ENCODE data around the gene PARP11. TPM values are rescaled to one million over a fixed set of nuclear protein-coding genes. Genes with fewer than 3 reads are reported as not detected.
"Not testable (repeated sequence)": the region's sequence is repeated elsewhere in the genome, so short reads cannot be mapped to it uniquely, and the experiment has no call there.

PARP11 gene
- total RNA-seq, 1 donor from 2014 or later: 11.4 TPM

DNA sequence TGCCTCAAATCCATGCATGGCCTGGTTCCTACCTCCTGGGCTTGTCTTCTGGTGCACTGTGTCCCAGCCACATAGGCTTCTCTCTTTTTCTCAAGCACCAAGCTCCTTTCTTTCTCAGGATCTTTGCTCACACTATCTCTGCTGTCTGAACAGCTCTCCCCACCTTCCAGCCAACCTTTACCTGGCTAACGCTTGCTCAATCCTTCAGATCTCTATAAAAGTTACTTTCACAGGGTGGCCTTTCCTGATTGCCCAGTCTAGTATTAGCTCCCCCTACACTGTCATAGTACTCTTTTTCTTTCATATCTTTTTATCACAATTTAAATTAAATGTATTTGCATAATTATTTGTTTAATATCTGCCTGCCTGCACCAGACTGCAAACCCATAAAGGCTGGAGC lies 3.8 kb downstream of the PARP11 start:
- Mint-ChIP-seq H3K27ac (ENCODE audit: unreplicated experiment) (no peak overlapping the region), H3K4me1 (ENCODE audit: unreplicated experiment) (peaks cover 10% of the 10 kb centered on the region)

DNA sequence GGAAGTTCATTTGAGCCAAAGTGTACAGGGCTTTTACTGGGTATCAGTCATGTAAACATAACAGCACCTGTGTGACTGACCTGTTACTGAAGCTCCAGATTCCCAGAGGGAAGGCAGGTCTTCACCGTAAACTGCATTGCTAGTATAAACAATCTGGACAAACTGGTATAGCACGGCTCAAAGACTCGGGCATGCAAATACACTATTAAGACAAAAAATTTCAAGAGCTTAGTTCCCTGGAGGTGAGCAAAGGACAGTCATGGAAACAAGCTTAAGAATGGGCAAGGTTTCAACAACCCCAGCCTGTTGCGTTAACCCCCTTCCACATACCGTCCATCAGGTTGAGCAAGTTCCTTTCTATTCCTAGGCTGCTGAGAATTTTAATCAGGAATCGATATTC lies 9.4 kb downstream of the PARP11 start:
- TF ChIP-seq, protein P1, sequence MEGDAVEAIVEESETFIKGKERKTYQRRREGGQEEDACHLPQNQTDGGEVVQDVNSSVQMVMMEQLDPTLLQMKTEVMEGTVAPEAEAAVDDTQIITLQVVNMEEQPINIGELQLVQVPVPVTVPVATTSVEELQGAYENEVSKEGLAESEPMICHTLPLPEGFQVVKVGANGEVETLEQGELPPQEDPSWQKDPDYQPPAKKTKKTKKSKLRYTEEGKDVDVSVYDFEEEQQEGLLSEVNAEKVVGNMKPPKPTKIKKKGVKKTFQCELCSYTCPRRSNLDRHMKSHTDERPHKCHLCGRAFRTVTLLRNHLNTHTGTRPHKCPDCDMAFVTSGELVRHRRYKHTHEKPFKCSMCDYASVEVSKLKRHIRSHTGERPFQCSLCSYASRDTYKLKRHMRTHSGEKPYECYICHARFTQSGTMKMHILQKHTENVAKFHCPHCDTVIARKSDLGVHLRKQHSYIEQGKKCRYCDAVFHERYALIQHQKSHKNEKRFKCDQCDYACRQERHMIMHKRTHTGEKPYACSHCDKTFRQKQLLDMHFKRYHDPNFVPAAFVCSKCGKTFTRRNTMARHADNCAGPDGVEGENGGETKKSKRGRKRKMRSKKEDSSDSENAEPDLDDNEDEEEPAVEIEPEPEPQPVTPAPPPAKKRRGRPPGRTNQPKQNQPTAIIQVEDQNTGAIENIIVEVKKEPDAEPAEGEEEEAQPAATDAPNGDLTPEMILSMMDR (IDR thresholded peaks at IDR 0.05; ENCODE audit: unreplicated experiment): no peak
- Mint-ChIP-seq H3K27me3 (ENCODE audit: unreplicated experiment) (no peaks in the 10 kb centered on the region), H3K4me3 (ENCODE audit: unreplicated experiment) (no peak overlapping the region), H3K27ac (ENCODE audit: unreplicated experiment) (no peak overlapping the region), H3K4me1 (ENCODE audit: unreplicated experiment) (no peaks in the 10 kb centered on the region), H3K36me3 (ENCODE audit: low read depth, unreplicated experiment) (peaks cover 11% of the 10 kb centered on the region), H3K9me3 (ENCODE audit: unreplicated experiment) (no peaks in the 10 kb centered on the region)
- no peak for DNase-seq (ENCODE audit: low spot score)

More for the DNA sequence above, 3.8 kb downstream of the PARP11 start:
- Mint-ChIP-seq H3K27me3 (ENCODE audit: unreplicated experiment) (no peaks in the 10 kb centered on the region), H3K36me3 (ENCODE audit: low read depth, unreplicated experiment) (peaks cover 6% of the 10 kb centered on the region), H3K9me3 (ENCODE audit: unreplicated experiment) (no peaks in the 10 kb centered on the region), H3K4me3 (ENCODE audit: unreplicated experiment) (no peak overlapping the region)
- DNase-seq (ENCODE audit: low spot score): no peak
- TF ChIP-seq, protein P1 (IDR thresholded peaks at IDR 0.05; ENCODE audit: unreplicated experiment): no peak

DNA sequence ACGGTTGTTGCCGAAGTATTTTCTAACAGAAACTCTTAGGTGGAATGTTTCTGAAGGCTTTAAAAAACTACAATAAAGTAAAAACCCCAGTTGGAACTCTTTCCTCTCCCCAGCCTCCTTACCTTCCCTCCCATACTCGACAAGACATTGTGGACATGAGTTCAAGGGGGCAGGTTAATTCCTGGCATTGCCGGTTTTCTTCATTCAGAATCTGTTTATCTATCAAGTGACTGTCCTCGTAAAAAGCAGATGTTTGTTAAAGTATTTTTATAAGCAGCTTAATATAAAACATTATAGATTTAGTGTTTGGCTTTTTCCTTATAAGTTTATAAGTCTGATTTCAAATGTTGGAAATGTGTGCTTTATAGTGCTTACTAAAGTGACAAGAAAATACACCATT lies 30.7 kb downstream of the PARP11 start:
- H3K9me3 Mint-ChIP-seq (ENCODE audit: unreplicated experiment): no peaks in the 10 kb centered on the region
- H3K4me3 Mint-ChIP-seq (ENCODE audit: unreplicated experiment): no peak overlapping the region
- H3K27me3 Mint-ChIP-seq (ENCODE audit: unreplicated experiment): peaks cover 2% of the 10 kb centered on the region
- no peak overlapping the region for H3K27ac Mint-ChIP-seq (ENCODE audit: unreplicated experiment)
- TF ChIP-seq, protein P1 (IDR thresholded peaks at IDR 0.05; ENCODE audit: unreplicated experiment): no peak
- no peak for DNase-seq (ENCODE audit: low spot score)
- H3K36me3 Mint-ChIP-seq (ENCODE audit: low read depth, unreplicated experiment): peaks cover 4% of the 10 kb centered on the region
- no peaks in the 10 kb centered on the region for H3K4me1 Mint-ChIP-seq (ENCODE audit: unreplicated experiment)

DNA sequence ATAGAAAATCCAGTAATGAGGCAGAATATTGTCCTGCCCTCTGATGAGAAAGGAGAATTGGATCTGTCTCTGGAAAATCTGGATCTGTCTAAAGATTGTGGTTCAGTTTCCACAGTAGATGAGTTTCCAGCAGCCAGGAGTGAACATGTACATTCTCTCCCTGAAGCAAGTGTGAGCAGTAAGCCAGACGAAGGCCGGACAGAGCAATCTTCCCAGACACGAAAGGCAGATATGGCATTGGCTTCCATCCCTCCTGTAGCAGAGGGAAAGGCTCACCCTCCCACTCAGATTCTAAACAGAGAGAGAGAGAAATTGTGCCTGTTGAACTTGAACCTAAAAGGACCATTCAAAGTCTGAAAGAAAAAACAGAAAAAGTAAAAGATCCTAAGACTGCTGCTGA lies 31.4 kb downstream of the PARP11 start:
- DNase-seq (ENCODE audit: low spot score): no peak
- Mint-ChIP-seq H3K27ac (ENCODE audit: unreplicated experiment) (no peak overlapping the region), H3K27me3 (ENCODE audit: unreplicated experiment) (peaks cover 2% of the 10 kb centered on the region), H3K4me3 (ENCODE audit: unreplicated experiment) (no peak overlapping the region), H3K9me3 (ENCODE audit: unreplicated experiment) (no peaks in the 10 kb centered on the region), H3K36me3 (ENCODE audit: low read depth, unreplicated experiment) (peaks cover 4% of the 10 kb centered on the region), H3K4me1 (ENCODE audit: unreplicated experiment) (no peaks in the 10 kb centered on the region)
- TF ChIP-seq, protein P1 (IDR thresholded peaks at IDR 0.05; ENCODE audit: unreplicated experiment): no peak

DNA sequence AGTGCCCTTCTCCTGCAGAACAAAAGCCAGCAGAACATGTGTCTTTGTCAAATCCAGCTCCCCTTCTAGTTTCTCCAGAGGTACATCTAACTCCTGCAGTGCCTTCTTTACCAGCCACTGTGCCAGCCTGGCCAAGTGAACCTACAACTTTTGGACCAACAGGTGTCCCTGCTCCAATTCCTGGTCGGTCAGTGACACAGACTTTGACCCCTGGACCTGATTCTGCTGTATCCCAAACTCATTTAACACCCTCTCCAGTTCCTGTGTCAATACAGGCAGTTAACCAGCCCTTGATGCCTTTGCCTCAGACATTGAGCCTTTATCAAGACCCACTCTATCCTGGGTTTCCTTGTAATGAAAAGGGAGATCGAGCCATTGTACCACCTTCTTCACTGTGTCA lies 32.4 kb downstream of the PARP11 start:
- DNase-seq (ENCODE audit: low spot score); H3K9me3 Mint-ChIP-seq (ENCODE audit: unreplicated experiment); H3K36me3 Mint-ChIP-seq (ENCODE audit: low read depth, unreplicated experiment); H3K4me3 Mint-ChIP-seq (ENCODE audit: unreplicated experiment); H3K27me3 Mint-ChIP-seq (ENCODE audit: unreplicated experiment); H3K27ac Mint-ChIP-seq (ENCODE audit: unreplicated experiment); H3K4me1 Mint-ChIP-seq (ENCODE audit: unreplicated experiment): not testable (repeated sequence)

DNA sequence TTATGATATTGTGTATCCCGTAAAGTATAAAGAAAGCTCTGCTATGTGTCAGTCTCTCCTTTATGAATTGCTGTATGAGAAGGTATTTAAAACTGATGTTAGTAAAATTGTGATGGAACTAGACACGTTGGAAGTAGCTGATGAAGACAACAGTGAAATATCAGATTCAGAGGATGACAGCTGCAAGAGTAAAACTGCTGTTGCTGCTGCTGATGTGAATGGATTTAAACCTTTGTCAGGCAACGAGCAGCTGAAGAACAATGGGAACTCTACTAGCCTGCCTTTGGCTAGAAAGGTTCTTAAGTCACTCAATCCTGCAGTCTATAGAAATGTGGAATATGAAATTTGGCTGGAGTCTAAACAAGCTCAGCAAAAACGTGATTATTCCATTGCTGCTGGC lies 33.5 kb downstream of the PARP11 start:
- not testable (repeated sequence) for H3K9me3 Mint-ChIP-seq (ENCODE audit: unreplicated experiment); H3K4me3 Mint-ChIP-seq (ENCODE audit: unreplicated experiment); H3K27ac Mint-ChIP-seq (ENCODE audit: unreplicated experiment); H3K27me3 Mint-ChIP-seq (ENCODE audit: unreplicated experiment); DNase-seq (ENCODE audit: low spot score); H3K36me3 Mint-ChIP-seq (ENCODE audit: low read depth, unreplicated experiment); H3K4me1 Mint-ChIP-seq (ENCODE audit: unreplicated experiment)

DNA sequence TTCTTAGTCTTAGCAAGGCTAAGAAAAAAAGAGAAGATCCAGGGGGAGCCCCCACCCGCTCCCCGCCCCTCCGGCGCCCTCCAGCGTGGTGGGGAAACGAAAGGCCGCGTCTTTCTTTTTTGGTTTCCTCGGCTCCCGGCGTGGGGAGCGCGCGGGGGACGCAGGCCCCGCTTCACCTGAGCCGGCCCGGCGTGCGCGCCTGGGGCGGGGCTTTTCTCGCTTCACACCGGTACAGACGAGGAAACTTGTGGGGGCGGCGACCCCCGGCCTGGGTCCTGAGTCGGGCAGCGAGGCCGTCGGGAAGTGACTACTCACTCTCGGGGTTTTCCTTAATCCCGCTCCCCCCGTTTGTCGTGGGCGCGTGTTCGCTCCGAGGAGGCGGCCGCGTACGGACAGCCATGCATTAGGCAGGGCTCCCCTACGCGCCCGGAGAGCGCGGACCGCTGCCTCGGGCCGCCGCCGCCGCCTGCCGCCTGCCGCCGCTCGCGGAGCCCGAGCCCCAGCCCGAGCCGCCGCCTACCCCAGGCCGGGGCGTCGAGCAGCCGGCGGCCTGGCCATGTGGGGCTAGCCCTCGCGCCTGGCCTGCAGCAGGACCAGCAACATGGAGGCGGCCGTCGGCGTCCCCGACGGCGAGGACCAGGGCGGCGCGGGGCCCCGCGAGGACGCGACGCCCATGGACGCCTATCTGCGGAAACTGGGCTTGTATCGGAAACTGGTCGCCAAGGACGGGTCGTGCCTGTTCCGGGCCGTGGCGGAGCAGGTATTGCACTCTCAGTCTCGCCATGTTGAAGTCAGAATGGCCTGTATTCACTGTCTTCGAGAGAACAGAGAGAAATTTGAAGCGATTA lies 34.3 kb downstream of the PARP11 start:
- DNase-seq (ENCODE audit: low spot score); H3K4me3 Mint-ChIP-seq (ENCODE audit: unreplicated experiment); H3K36me3 Mint-ChIP-seq (ENCODE audit: low read depth, unreplicated experiment); H3K4me1 Mint-ChIP-seq (ENCODE audit: unreplicated experiment); H3K9me3 Mint-ChIP-seq (ENCODE audit: unreplicated experiment); H3K27me3 Mint-ChIP-seq (ENCODE audit: unreplicated experiment); H3K27ac Mint-ChIP-seq (ENCODE audit: unreplicated experiment): not testable (repeated sequence)

Measured in endothelial cell (in vitro differentiated cells).